SH-SY5Y (cell line): ENCODE results near the gene CNTN4.

Experiments
- GATA2 ChIP-seq: IDR thresholded peaks from 2 replicates; pipeline ENCODE4 v1.6.1; 2011; ENCODE audit warnings: mild to moderate bottlenecking, low read depth, low read length
- GATA3 ChIP-seq: IDR thresholded peaks from 2 replicates; pipeline ENCODE4 v1.6.1; 2011; ENCODE audit warnings: low read depth, mild to moderate bottlenecking, low read length, moderate library complexity

DNA sequence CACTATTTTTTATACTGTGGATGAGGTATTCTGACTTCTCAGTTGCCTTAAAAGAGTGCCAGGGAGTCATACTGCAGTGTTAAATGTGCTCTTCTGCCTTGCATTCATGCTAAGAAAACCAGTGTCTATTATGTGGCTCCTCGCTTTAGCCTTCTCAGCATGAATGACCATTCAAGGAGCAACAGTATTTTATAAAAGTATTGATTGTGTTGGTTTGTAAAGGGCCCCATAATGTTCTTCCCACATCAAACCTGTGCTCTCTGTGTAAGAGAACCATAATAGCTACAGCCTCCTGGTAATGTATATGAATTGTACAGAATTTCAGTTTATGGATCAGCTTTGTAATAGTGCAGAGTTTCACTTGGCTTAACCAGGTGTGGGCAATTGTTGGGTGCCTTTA, 316.4 kb downstream of the CNTN4 start:
- TF ChIP-seq GATA2 (no peak), GATA3 (no peak)
